Smooth muscle cell of the umbilical artery (primary cell): ENCODE data around the gene PTTG1IP2. TPM values are rescaled to one million over a fixed set of nuclear protein-coding genes. Genes with fewer than 3 reads are reported as not detected.

Source experiments
- total RNA-seq: library from RNA; depleted of rRNA; stranded (reverse); fragments of >200 nt; gene quantifications from 2 replicates; pipeline ENCODE4 v1.2.3, GENCODE V29; 2014

PTTG1IP2 gene
- not detected in 2 replicates for total RNA-seq

DNA sequence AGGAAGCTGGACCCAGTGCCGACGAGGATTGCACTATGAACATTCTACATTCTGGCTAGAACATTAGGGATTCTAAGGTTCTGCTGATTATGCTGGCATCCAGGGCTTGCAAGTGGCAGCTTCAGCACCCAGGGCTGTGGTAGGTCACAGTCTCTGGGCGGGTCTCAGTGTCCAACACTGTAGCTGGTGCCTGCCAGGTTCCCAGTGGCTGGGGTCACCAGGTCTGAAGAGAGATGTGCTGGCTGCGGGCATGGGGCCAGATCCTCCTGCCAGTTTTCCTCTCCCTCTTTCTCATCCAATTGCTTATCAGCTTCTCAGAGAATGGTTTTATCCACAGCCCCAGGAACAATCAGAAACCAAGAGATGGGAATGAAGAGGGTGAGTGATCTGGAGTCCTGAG, at the start of gene PTTG1IP2:
Gene PTTG1IP2, plus strand, starts transcription at position 86 of the 400 bp plus-strand sequence. Its CDS starts 148 bp downstream, at position 234.

Other genes starting within 250 kb of the PTTG1IP2 start
- 5.0 and 5.3 TPM in 2 replicates for gene CFAP69, start 224.5 kb upstream of the PTTG1IP2 start, total RNA-seq
- gene FAM237B, start 148.3 kb upstream of the PTTG1IP2 start, total RNA-seq, result 0.05 TPM in 1 of 2 replicates, not detected in the other
- 16.9 and 22.6 TPM in 2 replicates for gene GTPBP10, start 122.9 kb upstream of the PTTG1IP2 start, total RNA-seq
- 45.7 and 60.8 TPM in 2 replicates for gene CLDN12, start 66.2 kb upstream of the PTTG1IP2 start, total RNA-seq
- gene CDK14, start 126.7 kb downstream of the PTTG1IP2 start, total RNA-seq, result 40.6 and 48.7 TPM in 2 replicates